ENCODE data around the gene NPPA. TPM values are rescaled to one million over a fixed set of nuclear protein-coding genes. Genes with fewer than 3 reads are reported as not detected.

Gene NPPA
- total RNA-seq, 1 experiment from 2014 or later: not detected

DNA sequence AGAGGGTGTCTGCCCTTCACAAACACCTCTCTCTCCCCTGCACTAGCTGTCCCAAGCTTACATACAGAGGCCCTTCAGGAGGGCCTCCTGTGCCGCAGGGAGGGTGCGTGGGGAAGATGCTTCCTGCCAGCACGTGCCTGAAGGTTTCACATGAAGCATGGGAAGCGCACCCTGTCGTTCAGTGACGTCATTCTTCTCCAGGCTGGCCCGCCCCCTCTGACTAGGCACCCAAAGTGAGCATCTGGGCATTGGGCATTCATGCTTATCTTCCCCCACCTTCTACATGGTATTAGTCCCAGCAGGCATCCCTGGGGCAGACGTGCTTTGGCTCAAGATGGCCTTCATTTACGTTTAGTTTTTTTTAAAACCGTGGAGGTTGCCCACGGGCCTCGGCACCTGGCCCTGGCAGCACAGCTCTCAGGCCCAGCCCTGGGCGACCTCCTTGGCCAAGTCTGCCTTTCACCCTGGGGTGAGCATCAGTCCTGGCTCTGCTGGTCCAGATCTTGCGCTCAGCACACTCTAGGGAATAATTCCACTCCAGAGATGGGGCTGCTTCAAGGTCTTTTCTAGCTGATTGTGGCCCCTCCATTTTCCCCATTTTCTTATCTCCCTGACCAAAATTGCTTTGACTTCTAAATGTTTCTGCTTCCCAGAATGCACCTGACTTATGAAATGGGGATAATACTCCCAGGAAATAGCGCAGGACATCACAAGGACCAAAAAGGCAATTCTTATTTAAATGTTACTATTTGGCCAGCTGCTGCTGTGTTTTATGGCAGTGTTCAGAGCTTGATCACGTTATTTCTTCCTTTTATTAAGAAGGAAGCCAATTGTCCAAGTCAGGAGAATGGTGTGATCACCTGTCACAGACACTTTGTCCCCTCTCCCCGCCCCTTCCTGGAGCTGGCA is 6.1 kb downstream of the NPPA start:
- no peaks in the 10 kb centered on the region for H3K9me2 ChIP-seq (ENCODE audit: insufficient read depth)
- no peaks in the 10 kb centered on the region for H3K4me1 ChIP-seq (ENCODE audit: control insufficient read depth in 1 of 2, insufficient read depth in 2 of 2, low read length in 2 of 2)
- no peaks in the 10 kb centered on the region for H3K9me3 ChIP-seq (ENCODE audit: control insufficient read depth in 1 of 2, insufficient read depth in 1 of 2, low read depth in 1 of 2, low read length in 2 of 2)
- DNase-seq (ENCODE audit: low read depth, low spot score) (no peak), ATAC-seq (no peak)
- no peak overlapping the region for H3K4me2 ChIP-seq (ENCODE audit: low read length)
- no peak for TF ChIP-seq YY1 (IDR thresholded peaks at IDR 0.05; ENCODE audit: extremely low read depth, insufficient replicate concordance, low read depth, low read length)
- TF ChIP-seq, protein P1, sequence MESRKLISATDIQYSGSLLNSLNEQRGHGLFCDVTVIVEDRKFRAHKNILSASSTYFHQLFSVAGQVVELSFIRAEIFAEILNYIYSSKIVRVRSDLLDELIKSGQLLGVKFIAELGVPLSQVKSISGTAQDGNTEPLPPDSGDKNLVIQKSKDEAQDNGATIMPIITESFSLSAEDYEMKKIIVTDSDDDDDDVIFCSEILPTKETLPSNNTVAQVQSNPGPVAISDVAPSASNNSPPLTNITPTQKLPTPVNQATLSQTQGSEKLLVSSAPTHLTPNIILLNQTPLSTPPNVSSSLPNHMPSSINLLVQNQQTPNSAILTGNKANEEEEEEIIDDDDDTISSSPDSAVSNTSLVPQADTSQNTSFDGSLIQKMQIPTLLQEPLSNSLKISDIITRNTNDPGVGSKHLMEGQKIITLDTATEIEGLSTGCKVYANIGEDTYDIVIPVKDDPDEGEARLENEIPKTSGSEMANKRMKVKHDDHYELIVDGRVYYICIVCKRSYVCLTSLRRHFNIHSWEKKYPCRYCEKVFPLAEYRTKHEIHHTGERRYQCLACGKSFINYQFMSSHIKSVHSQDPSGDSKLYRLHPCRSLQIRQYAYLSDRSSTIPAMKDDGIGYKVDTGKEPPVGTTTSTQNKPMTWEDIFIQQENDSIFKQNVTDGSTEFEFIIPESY (IDR thresholded peaks at IDR 0.05; ENCODE audit: extremely low read depth, insufficient replicate concordance, low read length): no peak
- TF ChIP-seq TCF7L2 (IDR thresholded peaks at IDR 0.05; ENCODE audit: borderline replicate concordance, extremely low read depth, insufficient read depth, insufficient read length): no peak
- TF ChIP-seq POLR2A (IDR thresholded peaks at IDR 0.05; ENCODE audit: borderline replicate concordance, extremely low read depth, insufficient read depth, insufficient read length): no peak
- TF ChIP-seq ELF1 (IDR thresholded peaks at IDR 0.05; ENCODE audit: borderline replicate concordance, low read depth): no peak
- no peak for TF ChIP-seq EZH2 (IDR thresholded peaks at IDR 0.05)
- no peak for TF ChIP-seq FOSL1 (IDR thresholded peaks at IDR 0.05; ENCODE audit: low read depth)
- RAD21 ChIA-PET (ENCODE audit: low non-redundant PET in 1 of 2, low total read pairs in 2 of 2, uncharacterized antibody in 2 of 2, unreplicated experiment in 2 of 2): no interaction called here
- no peak overlapping the region for H2AFZ ChIP-seq (ENCODE audit: low read depth, low read length, poor library complexity, severe bottlenecking)
- CTCF ChIA-PET: no interaction called here
- BruUV-seq (replicated peaks): no TSS peak
- H3K27ac ChIP-seq (ENCODE audit: low read depth, low read length): no peak overlapping the region
- no peak overlapping the region for H3K4me3 ChIP-seq (replicated peaks in 1 of 2; ENCODE audit: low read depth in 1 of 2, low read length in 2 of 2)
- no peak overlapping the region for H3K9ac ChIP-seq (ENCODE audit: low read length)
- no peaks in the 10 kb centered on the region for H3K79me2 ChIP-seq (ENCODE audit: insufficient read depth, low read length)
- intact Hi-C loops (cut with micrococcal nuclease): no loop called here
- H3K27me3 ChIP-seq (ENCODE audit: insufficient read depth, low read length): no peaks in the 10 kb centered on the region
- POLR2A ChIA-PET: interaction anchor here (1.6 kb wide), 1 partner anchor 68 kb away, joined by 7 read pairs; no protein-coding TSS in a partner anchor
- H3K36me3 ChIP-seq (ENCODE audit: control insufficient read depth in 1 of 2, insufficient read depth in 2 of 2, low read length in 2 of 2): peaks cover 7 to 23% of the 10 kb centered on the region in 2 experiments; a peak in 2 of 4 replicates
- H4K20me1 ChIP-seq (ENCODE audit: insufficient read depth): no peaks in the 10 kb centered on the region
